ENCODE results near the gene MT1E.
A peak's percentile ranks its signal among the peaks of the same experiment; 100 is the strongest.
"Not testable (repeated sequence)": the region's sequence is repeated elsewhere in the genome, so short reads cannot be mapped to it uniquely, and the experiment has no call there.

The MT1E gene

DNA sequence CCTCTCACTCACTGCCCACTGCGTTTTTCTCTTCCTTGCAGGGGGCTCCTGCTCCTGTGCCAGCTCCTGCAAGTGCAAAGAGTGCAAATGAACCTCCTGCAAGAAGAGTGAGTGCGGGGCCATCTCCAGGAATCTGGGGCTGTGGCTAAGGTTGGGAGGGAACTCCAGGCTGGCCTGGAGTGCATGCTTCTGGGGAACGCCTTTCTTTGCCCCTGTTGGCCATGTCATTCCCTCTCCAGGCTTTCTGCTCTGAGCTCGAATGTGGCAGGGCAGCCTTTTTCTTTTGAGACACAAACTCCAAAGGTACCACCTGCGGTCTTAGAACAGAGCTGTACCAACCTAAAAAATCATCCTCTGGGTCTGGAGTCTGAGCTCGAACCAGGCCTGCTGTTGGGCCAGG, 7.4 kb upstream of the MT1E start:
- peak overlapping the region in 1 of 2 donors; percentile 70 for H3K27ac ChIP-seq
- peak overlapping the region; percentile 70 for H3K4me3 ChIP-seq
- TF ChIP-seq, protein P1, sequence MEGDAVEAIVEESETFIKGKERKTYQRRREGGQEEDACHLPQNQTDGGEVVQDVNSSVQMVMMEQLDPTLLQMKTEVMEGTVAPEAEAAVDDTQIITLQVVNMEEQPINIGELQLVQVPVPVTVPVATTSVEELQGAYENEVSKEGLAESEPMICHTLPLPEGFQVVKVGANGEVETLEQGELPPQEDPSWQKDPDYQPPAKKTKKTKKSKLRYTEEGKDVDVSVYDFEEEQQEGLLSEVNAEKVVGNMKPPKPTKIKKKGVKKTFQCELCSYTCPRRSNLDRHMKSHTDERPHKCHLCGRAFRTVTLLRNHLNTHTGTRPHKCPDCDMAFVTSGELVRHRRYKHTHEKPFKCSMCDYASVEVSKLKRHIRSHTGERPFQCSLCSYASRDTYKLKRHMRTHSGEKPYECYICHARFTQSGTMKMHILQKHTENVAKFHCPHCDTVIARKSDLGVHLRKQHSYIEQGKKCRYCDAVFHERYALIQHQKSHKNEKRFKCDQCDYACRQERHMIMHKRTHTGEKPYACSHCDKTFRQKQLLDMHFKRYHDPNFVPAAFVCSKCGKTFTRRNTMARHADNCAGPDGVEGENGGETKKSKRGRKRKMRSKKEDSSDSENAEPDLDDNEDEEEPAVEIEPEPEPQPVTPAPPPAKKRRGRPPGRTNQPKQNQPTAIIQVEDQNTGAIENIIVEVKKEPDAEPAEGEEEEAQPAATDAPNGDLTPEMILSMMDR (IDR thresholded peaks at IDR 0.05), result no peak
- no peak for DNase-seq (ENCODE audit: low spot score)

DNA sequence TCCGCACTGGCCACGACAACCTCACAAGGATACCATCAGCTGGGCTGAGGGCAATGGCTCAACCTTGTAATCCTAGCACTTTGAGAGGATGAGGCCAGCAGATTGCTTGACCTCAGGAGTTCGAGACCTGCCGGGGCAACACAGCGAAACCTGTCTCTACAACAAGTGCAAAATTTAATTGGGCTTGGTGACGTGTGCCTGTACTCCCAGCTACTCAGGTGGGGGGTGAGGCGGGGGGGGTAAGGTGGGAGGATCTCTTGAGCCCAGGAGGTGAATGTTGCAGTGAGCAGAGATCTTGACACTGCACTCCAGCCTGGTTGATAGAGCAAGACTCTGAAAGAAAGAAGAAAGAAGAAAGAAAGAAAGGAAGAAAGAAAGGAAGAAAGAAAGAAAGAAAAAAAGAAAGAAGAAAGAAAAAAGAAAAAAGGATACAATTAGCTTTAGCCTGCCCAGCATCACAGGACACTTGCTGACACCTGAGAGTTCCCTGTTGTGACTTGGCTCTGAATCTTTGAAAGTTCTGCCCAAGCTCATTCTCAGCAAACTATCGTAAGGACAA, 5.2 kb upstream of the MT1E start:
- no peak for DNase-seq (ENCODE audit: low spot score)
- TF ChIP-seq, protein P1 (IDR thresholded peaks at IDR 0.05), result no peak
- Histone ChIP-seq H3K27ac (no peak overlapping the region), H3K4me3 (no peak overlapping the region)

DNA sequence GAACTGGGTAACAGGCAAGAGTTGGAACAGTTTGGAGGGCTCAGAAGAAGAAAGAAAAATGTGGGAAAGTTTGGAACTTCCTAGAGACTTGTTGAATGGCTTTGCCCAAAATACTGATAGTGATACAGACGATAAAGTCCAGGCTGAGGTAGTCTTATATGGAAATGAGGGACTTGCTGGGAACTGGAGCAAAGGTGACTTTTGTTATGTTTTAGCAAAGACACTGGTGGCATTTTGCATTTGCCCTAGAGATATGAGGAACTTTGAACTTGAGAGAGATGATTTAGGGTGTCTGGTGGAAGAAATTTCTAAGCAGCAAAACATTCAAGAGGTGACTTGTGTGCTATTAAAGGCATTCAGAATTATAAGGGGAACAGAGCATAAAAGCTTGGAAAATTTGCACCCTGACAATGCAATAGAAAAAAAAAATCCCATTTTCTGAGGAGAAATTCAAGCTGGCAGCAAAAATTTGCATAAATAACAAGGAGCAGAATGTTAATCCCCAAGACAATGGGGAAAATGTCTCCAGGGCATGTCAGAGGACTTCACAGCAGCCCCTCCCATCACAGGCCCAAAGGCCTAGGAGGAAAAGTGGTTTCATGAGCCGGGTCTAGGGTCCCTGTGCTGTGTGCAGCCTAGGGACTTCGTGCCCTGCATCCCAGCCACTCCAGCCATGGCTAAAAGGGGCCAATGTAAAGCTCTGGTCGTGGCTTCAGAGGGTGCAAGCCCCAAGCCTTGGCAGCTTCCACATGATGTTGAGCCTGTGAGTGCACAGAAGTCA, 3.7 kb upstream of the MT1E start:
- not testable (repeated sequence) for DNase-seq (ENCODE audit: low spot score); H3K4me3 ChIP-seq
- H3K27ac ChIP-seq, result peak overlapping the region in 1 of 2 donors; percentile 36

DNA sequence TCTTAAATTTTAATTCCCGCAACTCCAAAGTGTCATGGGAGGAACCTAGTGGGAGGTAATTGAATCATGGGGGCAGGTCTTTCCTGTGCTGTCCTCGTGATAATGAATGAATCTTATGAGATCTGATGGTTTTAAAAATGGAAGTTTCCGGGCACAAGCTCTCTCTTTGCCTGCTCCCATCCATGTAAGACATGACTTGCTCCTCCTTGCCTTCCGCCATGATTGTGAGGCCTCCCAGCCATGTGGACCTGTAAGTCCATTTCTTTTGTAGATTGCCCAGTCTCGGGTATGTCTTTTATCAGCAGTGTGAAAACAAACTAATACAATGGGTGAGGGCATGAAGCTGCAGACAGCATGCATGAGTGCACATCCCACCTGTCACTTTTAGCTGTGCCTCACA, 2.4 kb upstream of the MT1E start:
- not testable (repeated sequence) for H3K4me3 ChIP-seq; DNase-seq (ENCODE audit: low spot score); H3K27ac ChIP-seq

DNA sequence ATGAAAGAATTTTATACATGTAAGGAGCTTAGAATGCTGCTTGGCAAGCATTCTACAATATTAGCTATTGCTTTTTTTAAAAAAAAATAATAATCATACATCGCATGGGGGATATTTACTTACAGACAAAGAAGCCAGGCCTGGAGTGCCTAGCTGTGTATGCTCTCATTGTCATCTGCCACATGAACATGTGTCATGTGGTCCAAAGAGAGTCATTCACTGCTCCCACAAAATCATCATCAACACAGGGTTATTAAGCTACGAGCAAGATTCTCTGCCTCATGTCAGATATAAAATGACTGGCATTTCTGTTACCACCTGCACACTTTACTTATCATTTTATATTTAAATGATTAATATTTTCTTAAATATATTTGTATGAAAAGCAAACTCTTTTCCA, 1.9 kb upstream of the MT1E start:
- Histone ChIP-seq H3K4me3 (no peak overlapping the region), H3K27ac (no peak overlapping the region)
- TF ChIP-seq, protein P1 (IDR thresholded peaks at IDR 0.05), result no peak
- DNase-seq (ENCODE audit: low spot score), result no peak

DNA sequence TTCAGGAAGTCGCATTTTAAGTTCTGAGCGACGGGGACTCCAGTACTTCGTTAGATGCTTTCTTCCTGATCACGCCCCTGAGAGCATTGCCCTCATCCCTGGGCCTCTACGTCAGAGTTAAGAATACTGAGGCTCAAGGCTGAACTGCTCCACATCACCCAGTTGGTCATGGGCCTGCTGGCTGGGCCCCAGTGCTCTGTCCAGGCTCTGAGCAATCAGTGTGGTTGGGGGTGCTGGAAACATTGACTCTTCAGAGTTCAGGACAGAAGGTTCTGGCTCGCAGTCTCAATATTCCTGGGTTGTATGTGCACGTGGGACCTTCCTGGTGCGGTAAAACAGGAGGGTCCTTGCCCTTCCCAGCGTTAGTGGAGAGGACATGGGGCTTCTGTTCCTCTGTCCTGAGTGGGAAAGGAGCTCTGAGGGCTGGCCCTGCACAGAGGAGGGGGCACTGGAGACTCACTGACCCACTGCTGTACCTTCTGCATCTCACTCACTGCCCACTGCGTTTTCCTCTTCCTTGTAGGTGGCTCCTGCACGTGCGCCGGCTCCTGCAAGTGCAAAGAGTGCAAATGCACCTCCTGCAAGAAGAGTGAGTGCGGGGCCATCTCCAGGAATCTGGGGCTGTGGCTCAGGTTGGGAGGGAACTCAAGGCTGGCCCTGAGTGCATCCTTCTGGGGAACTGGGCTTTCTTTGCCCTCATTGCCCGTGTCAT, 518 bp downstream of the MT1E start:
- DNase-seq (ENCODE audit: low spot score), result peak; percentile 93
- Histone ChIP-seq H3K4me3 (peak overlapping the region; percentile 80), H3K27ac (peak overlapping the region; percentile 94 to 96)
- TF ChIP-seq, protein P1 (IDR thresholded peaks at IDR 0.05), result no peak

DNA sequence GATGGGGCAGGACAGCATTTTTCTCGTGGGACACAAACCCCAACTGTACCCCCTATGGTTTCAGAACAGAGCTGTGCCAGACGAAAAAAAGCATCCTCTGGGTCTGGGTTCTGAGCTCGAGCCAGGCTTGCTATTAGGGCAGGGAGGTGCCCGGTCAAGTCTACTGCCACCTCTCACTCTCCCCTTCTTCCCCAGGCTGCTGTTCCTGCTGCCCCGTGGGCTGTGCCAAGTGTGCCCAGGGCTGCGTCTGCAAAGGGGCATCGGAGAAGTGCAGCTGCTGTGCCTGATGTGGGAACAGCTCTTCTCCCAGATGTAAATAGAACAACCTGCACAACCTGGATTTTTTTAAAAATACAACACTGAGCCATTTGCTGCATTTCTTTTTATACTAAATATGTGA, 1.1 kb downstream of the MT1E start:
- peak overlapping the region; percentile 94 to 96 for H3K27ac ChIP-seq
- TF ChIP-seq, protein P1 (IDR thresholded peaks at IDR 0.05), result no peak
- peak overlapping the region; percentile 80 for H3K4me3 ChIP-seq
- peak; percentile 77 for DNase-seq (ENCODE audit: low spot score)

Measured in coronary artery (tissue), 2 donors.